ENCODE data around the gene NELFA.
"Not testable (repeated sequence)": the region's sequence is repeated elsewhere in the genome, so short reads cannot be mapped to it uniquely, and the experiment has no call there.

NELFA gene

GRCh38 chr4:1993718-1994516, 14.9 kb downstream of the NELFA start:
- DNase-seq: not testable (repeated sequence)

GRCh38 chr4:1993169-1993516, 15.6 kb downstream of the NELFA start:
- DNase-seq: no peak

GRCh38 chr4:1992468-1993168, 16.2 kb downstream of the NELFA start:
- no peak for DNase-seq

- DNase-seq: no peak
These were observed 17.0 kb downstream of the NELFA start for GRCh38 chr4:1991596-1992434.

- no peak for DNase-seq
These were observed 17.7 kb downstream of the NELFA start for GRCh38 chr4:1991087-1991486.

DNA sequence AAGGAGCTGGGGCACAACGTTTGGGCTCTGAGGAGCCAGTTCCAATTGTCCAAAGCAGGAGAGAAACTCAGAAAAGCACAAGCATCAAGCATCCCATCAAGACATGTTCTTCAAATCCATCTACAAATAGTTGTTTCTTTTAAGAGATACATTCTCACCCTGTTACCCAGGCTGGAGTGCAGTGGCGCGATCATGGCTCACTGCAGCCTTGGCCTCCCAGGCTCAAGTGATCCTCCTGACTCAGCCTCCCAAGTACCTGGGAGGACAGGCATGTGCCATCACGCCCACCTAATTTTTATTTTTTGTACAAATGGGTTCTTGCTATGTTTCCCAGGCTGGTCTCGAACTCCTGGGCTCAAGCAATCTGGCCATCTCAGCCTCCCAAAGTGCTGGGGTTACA, 18.1 kb downstream of the NELFA start:
- DNase-seq: no peak

DNA sequence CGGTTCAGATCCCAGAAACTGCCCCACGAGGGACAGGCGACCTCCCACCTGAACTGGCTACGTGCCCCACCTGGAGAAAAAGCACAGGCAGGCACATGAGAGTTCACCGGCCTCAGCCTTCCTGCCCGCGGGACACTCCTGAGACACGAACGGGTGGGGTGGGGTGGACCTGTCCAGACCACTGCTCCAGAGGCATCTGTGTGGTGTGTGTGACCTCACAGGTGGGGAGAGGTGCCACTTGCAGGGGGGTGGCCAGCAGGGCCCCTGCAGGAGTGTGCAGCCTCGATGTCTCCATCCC, 18.5 kb downstream of the NELFA start:
- no peak for DNase-seq

GRCh38 chr4:1989533-1990347, 19.0 kb downstream of the NELFA start:
- DNase-seq: no peak

DNA sequence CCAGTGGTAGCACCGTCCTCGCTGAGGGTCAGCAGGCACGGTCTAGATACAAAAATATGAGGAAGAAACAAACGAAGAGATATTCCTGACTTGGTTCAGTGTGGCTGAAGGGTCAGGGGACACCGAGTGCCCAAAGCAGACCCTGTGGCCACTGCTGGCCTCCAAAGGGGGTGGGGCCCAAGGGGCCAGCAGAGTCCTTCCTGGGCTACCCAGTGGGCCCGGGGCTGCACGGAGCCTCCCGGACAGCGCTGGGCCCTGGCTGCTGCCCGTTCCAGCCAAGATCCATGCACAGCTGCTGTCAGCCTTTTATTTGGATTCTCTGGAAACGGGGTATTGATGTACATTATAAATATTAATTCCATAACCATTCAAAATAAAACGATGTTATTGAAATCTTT, 20.4 kb downstream of the NELFA start:
- DNase-seq: no peak

- no peak for DNase-seq
These were observed 20.9 kb downstream of the NELFA start for GRCh38 chr4:1987721-1988326.

- DNase-seq: no peak
These were observed 21.5 kb downstream of the NELFA start for GRCh38 chr4:1987296-1987695.

- no peak for DNase-seq
These were observed 22.1 kb downstream of the NELFA start for GRCh38 chr4:1986578-1987210.

DNA sequence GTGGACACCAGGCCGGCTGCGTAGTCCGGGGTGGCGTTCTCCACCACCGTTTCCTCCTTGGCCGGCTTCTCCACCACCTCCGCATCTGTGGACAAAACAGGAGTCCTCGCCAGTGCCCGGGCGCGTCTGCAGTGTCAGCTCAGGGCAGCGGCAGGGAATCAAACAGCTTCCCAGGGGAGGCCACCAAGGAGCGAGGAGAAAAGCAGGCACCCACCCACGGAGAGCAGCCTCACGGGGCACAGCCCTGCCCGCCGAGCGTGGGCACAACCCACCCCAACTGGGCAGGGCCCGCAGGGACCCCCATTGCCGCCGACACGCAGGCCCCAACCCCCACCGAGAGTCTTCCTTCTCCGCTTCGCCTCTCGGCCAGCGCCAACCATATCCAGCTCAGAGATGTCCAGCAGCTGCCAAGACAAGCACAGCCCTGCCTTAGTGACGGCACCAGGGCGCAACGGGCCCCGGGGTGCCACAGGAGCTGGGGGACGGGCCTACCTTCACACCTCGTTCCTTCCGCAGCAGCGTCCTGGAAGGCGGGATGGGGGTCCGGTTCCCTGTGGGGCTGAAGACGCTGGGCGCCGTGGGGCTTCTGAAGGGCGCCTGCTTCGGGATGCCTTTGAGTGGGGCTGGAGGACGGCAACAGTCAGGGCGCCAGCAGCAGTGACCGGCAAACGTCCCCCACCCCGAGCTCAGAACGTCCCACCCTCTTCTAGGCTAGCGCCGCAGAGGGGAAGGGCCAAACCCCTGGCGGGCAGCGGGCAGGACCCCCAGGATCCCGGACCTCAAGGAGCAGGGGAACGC, 22.8 kb downstream of the NELFA start:
- no peak for DNase-seq

- no peak for DNase-seq
These were observed 23.5 kb downstream of the NELFA start for GRCh38 chr4:1985294-1985693.

DNA sequence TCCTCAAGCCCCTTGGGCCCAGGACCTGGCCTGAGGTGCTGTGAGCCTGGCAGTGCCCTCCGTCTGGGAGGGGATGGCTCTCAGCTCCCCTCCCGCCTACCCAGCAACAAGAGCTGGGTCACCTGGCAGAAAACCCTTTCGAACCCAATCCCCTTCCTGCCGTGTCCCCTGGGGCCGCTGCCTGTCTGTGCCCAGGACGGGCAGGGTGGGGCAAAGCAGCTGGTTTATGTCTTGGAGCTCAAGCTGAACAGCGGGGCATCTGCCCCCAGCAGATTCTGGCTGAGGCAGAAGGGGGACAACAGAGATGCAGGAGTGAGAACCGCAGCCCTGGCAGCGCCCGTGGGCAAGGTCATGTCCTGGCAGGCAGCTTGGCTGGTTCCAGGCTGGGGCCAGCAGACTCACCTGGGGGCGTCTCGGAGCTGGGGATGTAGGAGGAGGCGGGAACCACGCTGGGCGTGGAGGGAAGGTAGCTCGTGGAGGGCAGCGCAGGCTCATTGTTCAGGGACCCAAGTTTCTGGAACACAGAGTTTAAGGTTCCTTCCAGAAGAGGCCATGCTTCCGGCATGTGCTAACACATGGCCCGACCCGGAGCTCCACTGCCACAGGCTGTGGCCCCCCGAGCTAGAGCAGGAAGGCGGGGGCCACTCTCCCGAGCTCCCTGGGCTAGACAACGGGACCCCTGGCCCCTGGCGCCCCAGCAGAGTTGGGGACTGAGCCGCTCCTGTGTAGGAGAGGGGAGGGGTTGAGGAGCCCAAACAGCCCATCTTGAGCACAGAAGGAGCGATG, 24.2 kb downstream of the NELFA start:
- DNase-seq: no peak

DNA sequence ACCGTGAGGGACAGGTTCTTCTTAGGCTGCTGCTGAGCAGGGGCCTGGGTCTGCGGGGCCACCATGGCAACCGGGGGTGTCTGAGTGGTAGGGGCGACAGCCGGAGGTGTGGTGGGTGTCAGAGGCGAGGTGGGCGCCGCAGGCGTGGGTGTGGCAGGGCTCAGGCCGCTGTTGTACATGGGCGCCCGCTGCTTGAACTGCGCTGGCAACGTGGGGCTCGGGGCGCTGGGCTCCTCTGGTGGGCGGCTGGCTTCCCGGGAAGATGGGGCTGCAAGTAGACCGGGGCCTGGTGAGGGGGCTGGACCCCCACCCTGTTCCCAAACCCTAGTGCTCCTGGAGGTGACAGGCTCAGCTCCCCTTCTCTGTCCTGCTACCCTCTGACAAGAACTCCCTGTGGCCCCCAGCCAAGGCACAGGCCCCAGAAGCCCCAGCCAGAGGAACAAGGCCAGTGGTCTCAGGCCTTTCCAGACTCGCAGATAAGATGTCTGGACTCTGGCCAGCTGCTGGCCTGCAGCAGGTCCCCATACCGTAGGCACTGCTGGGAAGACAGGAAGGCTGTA, 24.8 kb downstream of the NELFA start:
- DNase-seq: no peak

GRCh38 chr4:1983053-1983845, 25.5 kb downstream of the NELFA start:
- DNase-seq: no peak

DNA sequence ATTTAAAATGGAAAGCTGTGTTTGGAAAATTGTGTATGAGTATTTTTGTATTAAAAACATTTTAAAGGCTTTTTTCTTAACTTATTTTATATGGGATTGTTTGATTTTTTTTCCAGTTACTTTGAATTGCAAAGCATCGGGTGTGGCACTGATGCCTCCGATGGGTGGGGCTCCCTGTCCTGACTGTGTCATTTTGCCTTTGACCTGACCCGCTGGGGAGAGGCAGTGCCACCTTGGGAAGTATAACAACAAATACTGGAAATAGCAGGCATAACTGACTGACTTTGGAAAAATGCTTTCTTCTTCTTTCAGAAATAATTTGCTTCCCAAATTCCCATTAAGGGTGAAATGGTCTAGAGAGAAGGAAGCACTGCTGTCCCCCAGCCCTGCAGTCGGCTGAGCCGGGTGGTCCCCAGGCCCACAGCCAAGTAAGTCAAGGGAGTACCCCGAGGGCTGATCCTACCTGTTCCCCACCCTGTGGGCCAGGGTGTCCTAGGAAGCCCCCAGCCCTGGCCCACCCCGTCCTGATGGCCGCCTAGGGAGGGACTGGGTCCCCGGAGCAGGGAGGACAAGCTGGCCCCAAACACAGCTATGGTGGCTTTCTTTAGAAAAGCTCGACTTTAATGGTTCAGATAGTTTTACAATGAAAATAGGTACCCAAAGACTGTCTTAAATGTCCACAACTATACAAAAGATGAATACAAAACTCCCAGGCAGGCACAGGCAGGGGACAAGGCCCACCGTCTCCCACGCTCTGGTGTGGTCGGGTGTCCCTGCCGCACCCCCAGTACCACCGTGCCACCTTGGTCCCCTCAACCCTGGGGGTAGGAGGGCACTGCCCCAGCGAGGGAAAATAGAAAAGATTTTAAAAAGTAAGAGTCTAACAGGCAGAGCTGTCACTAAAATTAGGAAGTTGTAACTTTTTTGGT, 26.4 kb downstream of the NELFA start:
- no peak for DNase-seq

Measured in hematopoietic multipotent progenitor cell treated with erythropoietin and hydrocortisone succinate and interleukin-3 and kit ligand, for 8 days (in vitro differentiated cells).